K562 (cell line): ENCODE data around the gene ENSA.

ENCODE experiments used
- CREM ChIP-seq: IDR thresholded peaks from 2 replicates; pipeline ENCODE4 v1.6.1; 2014; ENCODE audit warnings: antibody characterized with exemption, low read depth
- EP300 ChIP-seq: IDR thresholded peaks from 2 replicates; pipeline ENCODE4 v1.6.1; 2012; ENCODE audit warnings: low read length, improper control_type of control experiment
- GABPA ChIP-seq: fragments of 200-800 bp; sonication (Bioruptor generic); conservative IDR thresholded peaks from 2 replicates; pipeline ENCODE4 v1.6.1; 2016; ENCODE audit warnings: low read depth, missing genetic modification characterization, missing compliant biosample characterization
- HDAC6 ChIP-seq: IDR thresholded peaks from 2 replicates; pipeline ENCODE4 v1.6.1; 2012; ENCODE audit warnings: low read depth, mild to moderate bottlenecking, control low read depth, inconsistent platforms, low read length, moderate library complexity
- MAZ ChIP-seq, 2 experiments: fragments of 450-650 bp in 1 of 2; sonication (generic) in 1 of 2; formaldehyde crosslinking; IDR thresholded peaks in 1 of 2; conservative IDR thresholded peaks in 1 of 2; 2 replicates each; pipeline versions ENCODE4 v1.4.0 to v1.5.0; 2020; ENCODE audit warnings: mild to moderate bottlenecking in 1 of 2, missing genetic modification reagents in 1 of 2
- NR2F6 ChIP-seq: fragments of 450-650 bp; formaldehyde crosslinking; IDR thresholded peaks from 2 replicates; pipeline ENCODE4 v1.4.0; 2020; ENCODE audit warnings: mild to moderate bottlenecking
- POLR2A ChIP-seq: fragments of 450-650 bp; conservative IDR thresholded peaks from 2 replicates; pipeline ENCODE4 v1.6.1; 2016
- POLR2AphosphoS5 ChIP-seq: IDR thresholded peaks from 2 replicates; pipeline ENCODE4 v1.6.1; 2011; ENCODE audit warnings: mild to moderate bottlenecking, low read depth, low read length, moderate library complexity; ENCODE audit not compliant: control insufficient read depth, insufficient read depth
- RUNX1 ChIP-seq: sonication (generic); IDR thresholded peaks from 2 replicates; pipeline ENCODE4 v1.6.1; 2016; ENCODE audit warnings: antibody characterized with exemption, low read depth
- SMC3 ChIP-seq: conservative IDR thresholded peaks from 2 replicates; pipeline ENCODE4 v1.6.1; 2011; ENCODE audit warnings: low read depth, low read length, improper control_type of control experiment; ENCODE audit not compliant: insufficient read depth
- SNRNP70 ChIP-seq: fragments of 200-400 bp; formaldehyde crosslinking; optimal IDR thresholded peaks from 2 replicates; pipeline ENCODE3; 2017; ENCODE audit warnings: low read depth, low read length
- ZNF174 ChIP-seq: fragments of 250-450 bp; sonication (Bioruptor Pico); IDR thresholded peaks from 2 replicates; pipeline ENCODE4 v1.4.0; 2020; ENCODE audit warnings: mild to moderate bottlenecking
- TF ChIP-seq, protein P1 (sequence below), 2 experiments: IDR thresholded peaks; 2 replicates each; pipeline ENCODE4 v1.6.1; 2012; ENCODE audit warnings: improper control_type of control experiment in 2 of 2, low read depth in 2 of 2, low read length in 2 of 2, borderline replicate concordance in 1 of 2

DNA sequence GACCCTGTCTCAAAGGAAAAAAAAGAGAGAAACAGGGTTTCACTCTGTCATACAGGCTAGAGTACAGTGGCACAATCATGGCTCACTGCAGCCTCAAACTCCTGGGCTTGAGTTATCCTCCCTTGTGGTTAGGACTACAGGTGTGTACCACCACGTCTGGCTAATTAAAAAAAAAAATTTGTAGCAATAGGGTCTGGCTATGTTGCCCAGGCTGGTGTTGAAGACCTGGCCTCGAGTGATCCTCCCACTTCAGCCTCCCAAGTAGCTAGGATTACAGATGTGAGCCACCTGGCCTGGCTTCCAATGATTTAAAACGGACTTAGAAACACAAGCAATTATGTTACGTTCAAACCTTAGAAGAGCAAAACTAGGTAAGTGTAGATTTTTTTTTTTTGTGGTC, 45.5 kb upstream of the ENSA start:
- TF ChIP-seq NR2F6 (CRISPR knock-in tag) (no peak), POLR2A (no peak), POLR2AphosphoS5 (no peak), SNRNP70 (no peak), SMC3 (no peak), GABPA (tag) (no peak), EP300 (no peak), RUNX1 (no peak), ZNF174 (CRISPR knock-in tag) (no peak), HDAC6 (no peak), MAZ (CRISPR knock-in tag; conservative IDR thresholded peaks at IDR 0.05 in 1 of 2, IDR thresholded peaks at IDR 0.05 in 1 of 2) (no peak), CREM (no peak)
- TF ChIP-seq, protein P1, sequence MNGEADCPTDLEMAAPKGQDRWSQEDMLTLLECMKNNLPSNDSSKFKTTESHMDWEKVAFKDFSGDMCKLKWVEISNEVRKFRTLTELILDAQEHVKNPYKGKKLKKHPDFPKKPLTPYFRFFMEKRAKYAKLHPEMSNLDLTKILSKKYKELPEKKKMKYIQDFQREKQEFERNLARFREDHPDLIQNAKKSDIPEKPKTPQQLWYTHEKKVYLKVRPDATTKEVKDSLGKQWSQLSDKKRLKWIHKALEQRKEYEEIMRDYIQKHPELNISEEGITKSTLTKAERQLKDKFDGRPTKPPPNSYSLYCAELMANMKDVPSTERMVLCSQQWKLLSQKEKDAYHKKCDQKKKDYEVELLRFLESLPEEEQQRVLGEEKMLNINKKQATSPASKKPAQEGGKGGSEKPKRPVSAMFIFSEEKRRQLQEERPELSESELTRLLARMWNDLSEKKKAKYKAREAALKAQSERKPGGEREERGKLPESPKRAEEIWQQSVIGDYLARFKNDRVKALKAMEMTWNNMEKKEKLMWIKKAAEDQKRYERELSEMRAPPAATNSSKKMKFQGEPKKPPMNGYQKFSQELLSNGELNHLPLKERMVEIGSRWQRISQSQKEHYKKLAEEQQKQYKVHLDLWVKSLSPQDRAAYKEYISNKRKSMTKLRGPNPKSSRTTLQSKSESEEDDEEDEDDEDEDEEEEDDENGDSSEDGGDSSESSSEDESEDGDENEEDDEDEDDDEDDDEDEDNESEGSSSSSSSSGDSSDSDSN (IDR thresholded peaks at IDR 0.05; ENCODE audit: borderline replicate concordance in 1 of 2, low read depth in 2 of 2, low read length in 2 of 2): no peak
